Stomach (tissue), 9 donors: ENCODE data around the gene ARID1B. TPM values are rescaled to one million over a fixed set of nuclear protein-coding genes. Genes with fewer than 3 reads are reported as not detected.
A peak's percentile ranks its signal among the peaks of the same experiment; 100 is the strongest.

Source experiments
- DNase-seq, 2 donors: peaks; one replicate each; pipeline versions ENCODE4 v3.0.0 to v3.0.0-alpha.2; 2013 to 2019
- H3K27ac ChIP-seq, 5 donors: fragments of 200-600 bp in 4 of 5; sonication (generic) in 4 of 5; one replicate each; pipeline ENCODE4 v1.5.1; 2013 to 2019; ENCODE audit warnings: mild to moderate bottlenecking in 1 of 5, moderate library complexity in 1 of 5
- H3K27me3 ChIP-seq, 3 donors: fragments of 200-600 bp; sonication (generic); one replicate each; pipeline ENCODE4 v1.5.1; 2017 to 2019; ENCODE audit warnings: mixed run types in 1 of 3
- H3K36me3 ChIP-seq, 4 donors: fragments of 200-600 bp; sonication (generic); 1 replicate in 3 of 4; 2 replicates in 1 of 4; pipeline ENCODE4 v1.5.1; 2016 to 2019
- H3K4me1 ChIP-seq, 4 donors: fragments of 200-600 bp; sonication (generic); one replicate each; pipeline ENCODE4 v1.5.1; 2016 to 2019
- H3K4me3 ChIP-seq, 4 donors: fragments of 200-600 bp; sonication (generic) in 3 of 4; one replicate each; pipeline ENCODE4 v1.5.1; 2016 to 2019; ENCODE audit warnings: mild to moderate bottlenecking in 1 of 4
- H3K9me3 ChIP-seq, 4 donors: fragments of 200-600 bp; sonication (generic); one replicate each; pipeline ENCODE4 v1.5.1; 2016 to 2019
- CTCF ChIP-seq, 7 experiments: fragments of 450-650 bp in 4 of 7; fragments of 200-600 bp in 3 of 7; sonication (generic) in 3 of 7; IDR thresholded peaks; one replicate each; pipeline ENCODE4 v1.5.1; 2016 to 2019; ENCODE audit warnings: antibody characterized with exemption in 7 of 7, control low read depth in 2 of 7, mild to moderate bottlenecking in 1 of 7
- EP300 ChIP-seq: sonication (generic); formaldehyde crosslinking; IDR thresholded peaks from one replicate; pipeline ENCODE4 v1.6.1; 2017; ENCODE audit warnings: antibody characterized with exemption
- POLR2A ChIP-seq, 4 donors: fragments of 450-650 bp; IDR thresholded peaks; one replicate each; pipeline ENCODE4 v1.6.1; 2016; ENCODE audit warnings: antibody characterized with exemption in 4 of 4, control low read depth in 2 of 4, mild to moderate bottlenecking in 1 of 4, moderate library complexity in 1 of 4
- POLR2AphosphoS5 ChIP-seq, 3 donors: sonication (generic); formaldehyde crosslinking; IDR thresholded peaks; one replicate each; pipeline ENCODE4 v1.6.1; 2016; ENCODE audit warnings: antibody characterized with exemption in 3 of 3
- WGBS, 5 donors: extraction: QIAGEN DNeasy Blood & Tissue Kit in 3 of 5; methylation state at CpG; one replicate each; pipeline versions ENCODE4 v1.1.5 to v1.1.7; 2013 to 2018; 5-methylcytosine and 5-hydroxymethylcytosine counted together
- intact Hi-C: fragments of 100-400 bp; cut with DNase I; formaldehyde crosslinking; loops from one replicate; pipeline ENCODE4 v1.15.1; 2023; ENCODE audit warnings: low total_unique reads
- polyA plus RNA-seq, 3 donors: library from polyadenylated mRNA; stranded (reverse); fragments of 200-250 nt; gene quantifications; one replicate each; pipeline ENCODE4 v1.2.3, GENCODE V29; 2013
- total RNA-seq, 5 donors: library from RNA; depleted of rRNA; stranded (reverse); fragments of >200 nt; gene quantifications; one replicate each; pipeline versions ENCODE4 v1.1.0 to v1.2.3, GENCODE V29; 2014 to 2016
- donor health status: healthy with polysubstance abuse.
- donor health status: Bipolar disorder and iron deficiency.
- donor health status: healthy.

ARID1B gene
- total and polyA plus RNA-seq, 8 donors: 8.8 to 183 (median 48.3) TPM

- Histone ChIP-seq H3K27me3 (no peaks in the 10 kb centered on the region), H3K27ac (peak overlapping the region in 1 of 5 donors; percentile 30), H3K9me3 (no peaks in the 10 kb centered on the region), H3K4me1 (peaks cover 9 to 69% (median 38%) of the 10 kb centered on the region in 4 donors), H3K4me3 (no peak overlapping the region), H3K36me3 (no peaks in the 10 kb centered on the region)
- WGBS, 5 donors: 48 to 66% (median 62%) methylated on average over 10 of the region's 10 CpGs
- intact Hi-C loops: no loop called here
- TF ChIP-seq CTCF (IDR thresholded peaks at IDR 0.05): no peak
- no peak for TF ChIP-seq POLR2AphosphoS5 (IDR thresholded peaks at IDR 0.05)
- no peak for TF ChIP-seq POLR2A (IDR thresholded peaks at IDR 0.05)
- TF ChIP-seq EP300: no peak
- DNase-seq: no peak
Measured at GRCh38 chr6:156866220-156867015, 89.2 kb downstream of the ARID1B start.

- TF ChIP-seq POLR2AphosphoS5 (IDR thresholded peaks at IDR 0.05): no peak
- no peak for TF ChIP-seq CTCF (IDR thresholded peaks at IDR 0.05)
- no peak overlapping the region for H3K27ac ChIP-seq
- DNase-seq: no peak
- H3K4me3 ChIP-seq: no peak overlapping the region
- peaks cover 9 to 66% (median 36%) of the 10 kb centered on the region in 4 donors for H3K4me1 ChIP-seq
- WGBS, 5 donors: 89 to 94% (median 90%) methylated on average over 2 of the region's 2 CpGs
- no peaks in the 10 kb centered on the region for H3K27me3 ChIP-seq
- intact Hi-C loops: no loop called here
- no peaks in the 10 kb centered on the region for H3K36me3 ChIP-seq
- H3K9me3 ChIP-seq: no peaks in the 10 kb centered on the region
Measured at GRCh38 chr6:156867121-156867520, 89.9 kb downstream of the ARID1B start.

- TF ChIP-seq POLR2A (IDR thresholded peaks at IDR 0.05): no peak
- TF ChIP-seq CTCF (IDR thresholded peaks at IDR 0.05): no peak
- TF ChIP-seq EP300: no peak
- TF ChIP-seq POLR2AphosphoS5 (IDR thresholded peaks at IDR 0.05): no peak
- no peak overlapping the region for H3K27ac ChIP-seq
- WGBS, 5 donors: 89 to 90% (median 90%) methylated on average over 3 of the region's 3 CpGs
- H3K4me1 ChIP-seq: peaks cover 9 to 54% (median 33%) of the 10 kb centered on the region in 4 donors
- H3K36me3 ChIP-seq: no peaks in the 10 kb centered on the region
- no peak overlapping the region for H3K4me3 ChIP-seq
- DNase-seq: no peak
- intact Hi-C loops: no loop called here
- H3K9me3 ChIP-seq: no peaks in the 10 kb centered on the region
- no peaks in the 10 kb centered on the region for H3K27me3 ChIP-seq
Measured at GRCh38 chr6:156868385-156868784, 91.2 kb downstream of the ARID1B start.

GRCh38 chr6:156869980-156870398 lies 92.8 kb downstream of the ARID1B start:
- Histone ChIP-seq H3K27me3 (no peaks in the 10 kb centered on the region), H3K9me3 (no peaks in the 10 kb centered on the region), H3K36me3 (no peaks in the 10 kb centered on the region), H3K27ac (no peak overlapping the region), H3K4me1 (peaks cover 9 to 65% (median 35%) of the 10 kb centered on the region in 4 donors), H3K4me3 (no peak overlapping the region)
- TF ChIP-seq POLR2A (IDR thresholded peaks at IDR 0.05) (no peak), CTCF (IDR thresholded peaks at IDR 0.05) (no peak)
- intact Hi-C loops: no loop called here
- WGBS, 5 donors: 83 to 88% (median 86%) methylated on average over 13 of the region's 13 CpGs
- DNase-seq: no peak
